A673 (cell line): ENCODE results near the gene RNF220. TPM values are rescaled to one million over a fixed set of nuclear protein-coding genes. Genes with fewer than 3 reads are reported as not detected.

Experiments used
- BruUV-seq: library from RNA; stranded (reverse); fragments of 400-500 nt; replicated peaks from 2 replicates; lab custom pipeline; 2021; lab: Mats Ljungman, UMichigan
- CTCF ChIA-PET: fragments of 300-600 bp; sonication (Branson Sonifier 250); formaldehyde crosslinking; loops from one replicate; lab custom pipeline; 2022; ENCODE audit warnings: antibody characterized with exemption; lab: Charles Lee
- POLR2A ChIA-PET: fragments of 300-600 bp; sonication (Branson Sonifier 250); formaldehyde crosslinking; loops from one replicate; lab custom pipeline; 2022; ENCODE audit warnings: antibody characterized with exemption; ENCODE audit not compliant: low non-redundant PET; lab: Charles Lee
- DNase-seq: peaks from one replicate; pipeline ENCODE4 v3.0.0-alpha.2; 2015; ENCODE audit warnings: low spot score
- H3K27ac ChIP-seq: fragments of 200-600 bp; sonication (generic); 2 replicates; pipeline ENCODE4 v1.5.1; 2016; ENCODE audit warnings: mixed run types, low read depth, mild to moderate bottlenecking, mixed read lengths, antibody characterized with exemption, low read length; ENCODE audit not compliant: poor library complexity, severe bottlenecking
- H3K27me3 ChIP-seq: fragments of 200-600 bp; sonication (generic); replicated peaks from 2 replicates; pipeline ENCODE4 v1.6.1; 2017; ENCODE audit warnings: mixed run types, low read depth, mild to moderate bottlenecking, mixed read lengths, antibody characterized with exemption, low read length; ENCODE audit not compliant: insufficient read depth, poor library complexity
- H3K36me3 ChIP-seq: fragments of 200-600 bp; sonication (generic); 2 replicates; pipeline ENCODE4 v1.6.1; 2016; ENCODE audit warnings: mixed run types, mild to moderate bottlenecking, mixed read lengths, antibody characterized with exemption, low read length; ENCODE audit not compliant: insufficient read depth, poor library complexity, severe bottlenecking
- H3K4me1 ChIP-seq: fragments of 200-600 bp; sonication (generic); 2 replicates; pipeline ENCODE4 v1.6.1; 2017; ENCODE audit warnings: mixed run types, mild to moderate bottlenecking, mixed read lengths, antibody characterized with exemption, low read length; ENCODE audit not compliant: insufficient read depth, poor library complexity, severe bottlenecking
- H3K4me3 ChIP-seq: fragments of 200-600 bp; sonication (generic); 2 replicates; pipeline ENCODE4 v1.5.1; 2016; ENCODE audit warnings: low read depth, mixed run types, mild to moderate bottlenecking, mixed read lengths, low read length; ENCODE audit not compliant: poor library complexity, severe bottlenecking
- H3K9me3 ChIP-seq: fragments of 200-600 bp; sonication (generic); 2 replicates; pipeline ENCODE4 v1.6.1; 2016; ENCODE audit warnings: mixed run types, low read depth, mild to moderate bottlenecking, mixed read lengths, antibody characterized with exemption, low read length; ENCODE audit not compliant: poor library complexity, severe bottlenecking
- CTCF ChIP-seq: fragments of 300-800, 200-600 bp; sonication (generic); conservative IDR thresholded peaks from 2 replicates; pipeline ENCODE4 v1.5.1; 2017; ENCODE audit warnings: low read depth, mild to moderate bottlenecking, antibody characterized with exemption, low read length, moderate library complexity, mixed read lengths
- EZH2 ChIP-seq: fragments of 200-600 bp; sonication (generic); IDR thresholded peaks from 2 replicates; pipeline ENCODE4 v1.6.1; 2017; ENCODE audit warnings: borderline replicate concordance, low read depth, mild to moderate bottlenecking, mixed read lengths, antibody characterized with exemption, low read length; ENCODE audit not compliant: poor library complexity, severe bottlenecking
- intact Hi-C: fragments of 100-400 bp; cut with micrococcal nuclease; formaldehyde crosslinking; loops from one replicate; pipeline ENCODE4 v1.10.0; 2022; ENCODE audit not compliant: unreplicated experiment
- total RNA-seq: library from RNA; stranded (reverse); gene quantifications from 2 replicates; pipeline ENCODE4 v1.2.3, GENCODE V29; 2021

RNF220 gene
- total RNA-seq, 1 experiment from 2014 or later: 80.6 TPM

GRCh38 chr1:44408212-44408582 lies 3.1 kb downstream of the RNF220 start:
- Histone ChIP-seq H3K4me3 (no peak overlapping the region), H3K9me3 (no peaks in the 10 kb centered on the region), H3K27me3 (peaks cover 52% of the 10 kb centered on the region), H3K27ac (no peak overlapping the region), H3K36me3 (no peaks in the 10 kb centered on the region), H3K4me1 (peaks cover 10% of the 10 kb centered on the region)
- ChIA-PET CTCF (interaction anchor here (0.6 kb wide), 1 partner anchor 26 kb away, joined by 6 read pairs; no protein-coding TSS in a partner anchor), POLR2A (no interaction called here)
- intact Hi-C loops: no loop called here
- peak; percentile 10 for DNase-seq
- BruUV-seq: no TSS peak
- TF ChIP-seq EZH2 (no peak), CTCF (no peak)

GRCh38 chr1:44408632-44409602 lies 3.9 kb downstream of the RNF220 start:
- intact Hi-C loops: no loop called here
- ChIA-PET CTCF (no interaction called here), POLR2A (no interaction called here)
- H3K27ac ChIP-seq: no peak overlapping the region
- no peaks in the 10 kb centered on the region for H3K36me3 ChIP-seq
- H3K4me3 ChIP-seq: no peak overlapping the region
- H3K4me1 ChIP-seq: peaks cover 10% of the 10 kb centered on the region
- peaks cover 52% of the 10 kb centered on the region for H3K27me3 ChIP-seq
- no peaks in the 10 kb centered on the region for H3K9me3 ChIP-seq
- no TSS peak for BruUV-seq
- peak; percentile 15 for DNase-seq
- peak; percentile 13 for TF ChIP-seq EZH2
- no peak for TF ChIP-seq CTCF

DNA sequence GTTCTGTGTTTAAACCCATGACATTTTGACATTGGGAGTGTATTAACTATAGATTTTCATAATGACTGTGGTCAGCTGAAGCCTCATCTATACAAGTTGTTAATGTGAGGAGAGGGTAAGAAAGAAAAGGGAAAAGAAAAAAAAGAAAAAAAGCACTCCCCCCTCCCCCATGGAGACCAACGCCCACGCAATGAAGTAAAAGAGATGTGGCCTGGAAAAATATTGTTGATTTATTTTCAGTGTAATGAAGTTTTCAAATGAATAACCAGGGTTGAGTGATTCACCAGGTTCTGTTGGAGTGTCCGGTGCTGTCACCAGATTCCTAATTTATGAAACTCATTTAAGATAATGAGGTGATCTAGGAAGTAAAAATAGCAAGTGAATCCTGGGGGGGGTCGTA lies 4.7 kb downstream of the RNF220 start:
- no TSS peak for BruUV-seq
- H3K4me1 ChIP-seq: peaks cover 10% of the 10 kb centered on the region
- H3K36me3 ChIP-seq: no peaks in the 10 kb centered on the region
- TF ChIP-seq CTCF (no peak), EZH2 (no peak)
- no peaks in the 10 kb centered on the region for H3K9me3 ChIP-seq
- H3K27me3 ChIP-seq: peaks cover 58% of the 10 kb centered on the region
- no peak overlapping the region for H3K27ac ChIP-seq
- intact Hi-C loops: no loop called here
- no peak for DNase-seq
- ChIA-PET POLR2A (interaction anchor here (0.6 kb wide), 1 partner anchor 22 kb away, joined by 3 read pairs; no protein-coding TSS in a partner anchor), CTCF (no interaction called here)
- no peak overlapping the region for H3K4me3 ChIP-seq
